GM12874 (cell line): ENCODE data around the gene TRIM69.

Experiments used
- TF ChIP-seq, protein P1 (sequence below): IDR thresholded peaks from 2 replicates; pipeline ENCODE4 v1.5.1; 2011; ENCODE audit warnings: low read depth, mild to moderate bottlenecking, control low read depth, low read length, moderate library complexity; ENCODE audit not compliant: insufficient read depth

TRIM69 gene

DNA sequence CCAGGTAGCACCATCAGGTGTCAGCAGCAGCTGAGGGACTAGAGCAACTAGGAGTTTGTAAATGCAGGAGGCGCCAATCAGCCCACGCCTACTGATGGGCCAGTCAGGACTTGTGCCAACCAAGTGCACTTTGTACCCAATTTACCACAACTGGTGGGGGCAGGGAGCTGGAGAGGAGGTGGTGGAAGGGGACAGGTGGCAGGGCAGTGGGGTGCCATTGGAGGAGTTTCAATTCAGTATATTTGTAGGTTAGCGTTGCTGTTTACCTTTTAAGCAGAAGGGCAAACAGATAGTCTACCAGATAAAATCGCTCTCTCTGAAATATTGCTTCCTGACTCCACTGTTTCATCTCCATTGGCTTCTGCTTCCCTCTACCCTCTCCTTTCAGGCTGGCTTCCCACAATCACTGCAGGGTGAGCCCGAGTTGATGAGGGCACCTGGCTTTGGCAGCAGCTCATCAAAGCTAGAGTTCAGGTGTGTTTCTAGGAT lies 75.7 kb downstream of the TRIM69 start:
- TF ChIP-seq, protein P1, sequence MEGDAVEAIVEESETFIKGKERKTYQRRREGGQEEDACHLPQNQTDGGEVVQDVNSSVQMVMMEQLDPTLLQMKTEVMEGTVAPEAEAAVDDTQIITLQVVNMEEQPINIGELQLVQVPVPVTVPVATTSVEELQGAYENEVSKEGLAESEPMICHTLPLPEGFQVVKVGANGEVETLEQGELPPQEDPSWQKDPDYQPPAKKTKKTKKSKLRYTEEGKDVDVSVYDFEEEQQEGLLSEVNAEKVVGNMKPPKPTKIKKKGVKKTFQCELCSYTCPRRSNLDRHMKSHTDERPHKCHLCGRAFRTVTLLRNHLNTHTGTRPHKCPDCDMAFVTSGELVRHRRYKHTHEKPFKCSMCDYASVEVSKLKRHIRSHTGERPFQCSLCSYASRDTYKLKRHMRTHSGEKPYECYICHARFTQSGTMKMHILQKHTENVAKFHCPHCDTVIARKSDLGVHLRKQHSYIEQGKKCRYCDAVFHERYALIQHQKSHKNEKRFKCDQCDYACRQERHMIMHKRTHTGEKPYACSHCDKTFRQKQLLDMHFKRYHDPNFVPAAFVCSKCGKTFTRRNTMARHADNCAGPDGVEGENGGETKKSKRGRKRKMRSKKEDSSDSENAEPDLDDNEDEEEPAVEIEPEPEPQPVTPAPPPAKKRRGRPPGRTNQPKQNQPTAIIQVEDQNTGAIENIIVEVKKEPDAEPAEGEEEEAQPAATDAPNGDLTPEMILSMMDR, result no peak

DNA sequence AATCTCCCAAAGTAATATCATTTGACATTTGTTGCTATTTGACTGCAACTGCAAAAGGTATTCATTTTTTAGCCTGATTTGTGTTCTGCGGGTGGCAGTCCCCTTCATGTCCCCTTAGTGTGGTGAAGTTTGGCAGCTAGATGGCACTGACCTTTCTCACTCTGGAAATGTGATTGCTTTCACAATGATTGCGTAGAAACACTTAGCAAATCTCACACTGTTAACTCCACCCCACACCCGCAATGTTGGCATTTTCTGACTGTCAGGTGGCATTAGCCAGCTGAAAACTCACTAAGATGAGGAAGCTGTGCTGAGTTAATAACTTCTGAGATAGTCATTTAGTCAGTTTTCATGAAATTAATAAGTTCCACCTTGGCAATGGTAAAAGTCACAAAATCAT lies 76.9 kb downstream of the TRIM69 start:
- TF ChIP-seq, protein P1, result no peak
